NT2/D1 (cell line): ENCODE results near the gene SYNE2.

ENCODE experiments used
- SUZ12 ChIP-seq: IDR thresholded peaks from 2 replicates; pipeline ENCODE4 v1.6.1; 2011; ENCODE audit not compliant: insufficient read length, insufficient read depth; ENCODE audit errors: extremely low read depth
- YY1 ChIP-seq: IDR thresholded peaks from 2 replicates; pipeline ENCODE4 v1.6.1; 2011; ENCODE audit not compliant: insufficient read length, insufficient read depth
- ZNF274 ChIP-seq: IDR thresholded peaks from 2 replicates; pipeline ENCODE4 v1.6.1; 2011; ENCODE audit warnings: mild to moderate bottlenecking, low read depth, low read length

DNA sequence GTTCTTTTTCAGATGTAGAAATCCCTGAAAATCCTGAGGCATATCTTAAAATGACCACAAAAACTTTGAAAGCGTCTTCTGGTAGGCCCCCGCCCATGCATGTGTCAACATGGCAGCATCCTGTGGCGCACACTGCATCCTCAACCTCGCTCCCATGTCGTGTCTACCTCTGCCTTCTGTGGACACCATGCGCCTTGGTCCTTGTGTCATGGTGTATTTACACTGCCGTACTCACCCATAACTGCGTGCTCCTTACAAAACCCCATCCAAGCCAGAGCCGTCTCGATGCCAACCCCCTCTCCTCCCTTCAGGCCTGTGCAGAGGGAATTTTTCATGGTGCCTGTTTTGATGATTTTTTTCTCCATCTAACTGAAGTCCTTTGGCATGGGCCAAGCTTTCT is 362.5 kb downstream of the SYNE2 start:
- no peak for TF ChIP-seq YY1
- no peak for TF ChIP-seq ZNF274
- no peak for TF ChIP-seq SUZ12
